ENCODE measurements around the gene RTKN2. TPM values are rescaled to one million over a fixed set of nuclear protein-coding genes. Genes with fewer than 3 reads are reported as not detected.

RTKN2 gene
- total RNA-seq, 1 experiment from 2014 or later, result 21.3 TPM

DNA sequence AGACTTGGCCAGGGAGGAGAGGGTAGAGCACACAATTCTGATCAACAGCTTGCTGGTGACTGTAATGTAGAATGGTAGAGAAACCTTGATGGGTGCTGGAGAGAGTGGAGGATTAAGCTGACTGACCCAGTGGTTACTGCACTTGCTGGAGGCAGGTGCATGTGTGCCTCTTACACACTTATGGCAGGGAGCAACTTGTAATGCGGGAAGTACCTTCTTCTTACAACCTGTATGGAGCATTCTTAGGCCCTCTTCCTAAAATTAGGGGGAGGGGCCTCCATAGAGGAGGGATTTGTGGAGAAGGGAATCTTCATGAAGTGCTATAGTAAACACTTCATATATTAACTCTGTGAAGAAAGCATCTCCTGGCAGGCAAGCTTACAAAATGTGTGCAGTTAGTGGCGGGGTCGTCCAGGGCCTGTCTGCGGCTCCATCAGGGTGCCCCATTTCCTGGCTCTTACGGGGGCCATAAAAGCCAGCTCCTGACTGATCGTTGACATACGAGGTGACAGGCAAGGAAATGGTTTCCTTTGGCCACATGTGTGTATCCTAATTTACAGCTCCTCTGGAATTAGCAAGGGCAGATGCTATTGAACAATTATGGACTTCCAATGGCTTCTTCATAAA, 113.5 kb downstream of the RTKN2 start:
- Histone ChIP-seq H3K9me3 (ENCODE audit: control insufficient read depth, insufficient read depth, low read depth, low read length) (no peaks in the 10 kb centered on the region), H3K27me3 (ENCODE audit: control insufficient read depth, insufficient read depth, low read length) (no peaks in the 10 kb centered on the region), H3K4me3 (ENCODE audit: low read depth in 2 of 2, low read length in 2 of 2) (no peak overlapping the region), H3K4me1 (ENCODE audit: control insufficient read depth, insufficient read depth, low read length) (no peaks in the 10 kb centered on the region), H3K36me3 (ENCODE audit: control insufficient read depth, insufficient read depth, low read length) (no peaks in the 10 kb centered on the region), H3K27ac (ENCODE audit: low read length) (no peak overlapping the region)
- CTCF ChIA-PET, result no interaction called here
- no peak for TF ChIP-seq TCF7L2 (IDR thresholded peaks at IDR 0.05; ENCODE audit: low read depth, low read length)
- TF ChIP-seq POLR2AphosphoS5 (IDR thresholded peaks at IDR 0.05; ENCODE audit: low read depth, low read length), result no peak
- TF ChIP-seq, protein P1, sequence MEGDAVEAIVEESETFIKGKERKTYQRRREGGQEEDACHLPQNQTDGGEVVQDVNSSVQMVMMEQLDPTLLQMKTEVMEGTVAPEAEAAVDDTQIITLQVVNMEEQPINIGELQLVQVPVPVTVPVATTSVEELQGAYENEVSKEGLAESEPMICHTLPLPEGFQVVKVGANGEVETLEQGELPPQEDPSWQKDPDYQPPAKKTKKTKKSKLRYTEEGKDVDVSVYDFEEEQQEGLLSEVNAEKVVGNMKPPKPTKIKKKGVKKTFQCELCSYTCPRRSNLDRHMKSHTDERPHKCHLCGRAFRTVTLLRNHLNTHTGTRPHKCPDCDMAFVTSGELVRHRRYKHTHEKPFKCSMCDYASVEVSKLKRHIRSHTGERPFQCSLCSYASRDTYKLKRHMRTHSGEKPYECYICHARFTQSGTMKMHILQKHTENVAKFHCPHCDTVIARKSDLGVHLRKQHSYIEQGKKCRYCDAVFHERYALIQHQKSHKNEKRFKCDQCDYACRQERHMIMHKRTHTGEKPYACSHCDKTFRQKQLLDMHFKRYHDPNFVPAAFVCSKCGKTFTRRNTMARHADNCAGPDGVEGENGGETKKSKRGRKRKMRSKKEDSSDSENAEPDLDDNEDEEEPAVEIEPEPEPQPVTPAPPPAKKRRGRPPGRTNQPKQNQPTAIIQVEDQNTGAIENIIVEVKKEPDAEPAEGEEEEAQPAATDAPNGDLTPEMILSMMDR (IDR thresholded peaks at IDR 0.05), result no peak
- TF ChIP-seq, protein P2, sequence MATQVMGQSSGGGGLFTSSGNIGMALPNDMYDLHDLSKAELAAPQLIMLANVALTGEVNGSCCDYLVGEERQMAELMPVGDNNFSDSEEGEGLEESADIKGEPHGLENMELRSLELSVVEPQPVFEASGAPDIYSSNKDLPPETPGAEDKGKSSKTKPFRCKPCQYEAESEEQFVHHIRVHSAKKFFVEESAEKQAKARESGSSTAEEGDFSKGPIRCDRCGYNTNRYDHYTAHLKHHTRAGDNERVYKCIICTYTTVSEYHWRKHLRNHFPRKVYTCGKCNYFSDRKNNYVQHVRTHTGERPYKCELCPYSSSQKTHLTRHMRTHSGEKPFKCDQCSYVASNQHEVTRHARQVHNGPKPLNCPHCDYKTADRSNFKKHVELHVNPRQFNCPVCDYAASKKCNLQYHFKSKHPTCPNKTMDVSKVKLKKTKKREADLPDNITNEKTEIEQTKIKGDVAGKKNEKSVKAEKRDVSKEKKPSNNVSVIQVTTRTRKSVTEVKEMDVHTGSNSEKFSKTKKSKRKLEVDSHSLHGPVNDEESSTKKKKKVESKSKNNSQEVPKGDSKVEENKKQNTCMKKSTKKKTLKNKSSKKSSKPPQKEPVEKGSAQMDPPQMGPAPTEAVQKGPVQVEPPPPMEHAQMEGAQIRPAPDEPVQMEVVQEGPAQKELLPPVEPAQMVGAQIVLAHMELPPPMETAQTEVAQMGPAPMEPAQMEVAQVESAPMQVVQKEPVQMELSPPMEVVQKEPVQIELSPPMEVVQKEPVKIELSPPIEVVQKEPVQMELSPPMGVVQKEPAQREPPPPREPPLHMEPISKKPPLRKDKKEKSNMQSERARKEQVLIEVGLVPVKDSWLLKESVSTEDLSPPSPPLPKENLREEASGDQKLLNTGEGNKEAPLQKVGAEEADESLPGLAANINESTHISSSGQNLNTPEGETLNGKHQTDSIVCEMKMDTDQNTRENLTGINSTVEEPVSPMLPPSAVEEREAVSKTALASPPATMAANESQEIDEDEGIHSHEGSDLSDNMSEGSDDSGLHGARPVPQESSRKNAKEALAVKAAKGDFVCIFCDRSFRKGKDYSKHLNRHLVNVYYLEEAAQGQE (IDR thresholded peaks at IDR 0.05; ENCODE audit: insufficient read depth in 1 of 2, low read depth in 2 of 2, low read length in 1 of 2), result no peak
- TF ChIP-seq SIN3A (IDR thresholded peaks at IDR 0.05; ENCODE audit: borderline replicate concordance, insufficient read depth, low read depth, low read length), result no peak
- DNase-seq (ENCODE audit: low read depth, low spot score) (no peak), ATAC-seq (no peak)
- intact Hi-C loops (cut with micrococcal nuclease; ENCODE audit: unreplicated experiment) (no loop called here), in situ Hi-C loops (cut with HindIII; ENCODE audit: low pct_unique_long_range_greater_than_20kb, low sequenced_read_pairs) (no loop called here)
- POLR2A ChIA-PET, result no interaction called here
- no TSS peak for BruUV-seq (replicated peaks)

DNA sequence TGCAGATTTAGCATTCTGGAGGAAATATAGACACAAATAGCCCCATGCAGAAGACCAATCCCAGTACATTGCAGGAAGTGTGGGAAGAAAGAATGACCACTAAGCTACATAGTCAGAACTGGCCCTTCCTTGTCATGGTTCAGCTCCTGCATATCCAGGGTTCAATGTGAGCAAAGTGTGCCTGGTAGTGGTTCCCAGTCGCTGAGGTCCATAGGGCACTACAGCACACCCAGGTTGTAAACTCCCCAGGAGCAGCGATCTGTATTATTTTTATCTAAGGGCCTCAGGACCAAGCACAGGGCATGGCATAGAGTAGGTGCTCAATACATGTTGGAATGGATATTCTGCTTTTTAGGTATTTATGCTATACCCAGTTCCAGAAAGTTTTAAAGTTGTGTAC, 114.4 kb downstream of the RTKN2 start:
- TF ChIP-seq SIN3A (IDR thresholded peaks at IDR 0.05; ENCODE audit: borderline replicate concordance, insufficient read depth, low read depth, low read length) (no peak), POLR2AphosphoS5 (IDR thresholded peaks at IDR 0.05; ENCODE audit: low read depth, low read length) (no peak)
- TF ChIP-seq, protein P1 (IDR thresholded peaks at IDR 0.05), result no peak
- BruUV-seq (replicated peaks), result no TSS peak
- ATAC-seq (no peak), DNase-seq (ENCODE audit: low read depth, low spot score) (no peak)
- in situ Hi-C loops (cut with HindIII; ENCODE audit: low pct_unique_long_range_greater_than_20kb, low sequenced_read_pairs) (no loop called here), intact Hi-C loops (cut with micrococcal nuclease; ENCODE audit: unreplicated experiment) (no loop called here)
- POLR2A ChIA-PET, result no interaction called here
- Histone ChIP-seq H3K4me3 (ENCODE audit: low read depth in 2 of 2, low read length in 2 of 2) (no peak overlapping the region), H3K27ac (ENCODE audit: low read length) (no peak overlapping the region), H3K27me3 (ENCODE audit: control insufficient read depth, insufficient read depth, low read length) (no peaks in the 10 kb centered on the region), H3K9me3 (ENCODE audit: control insufficient read depth, insufficient read depth, low read depth, low read length) (no peaks in the 10 kb centered on the region), H3K36me3 (ENCODE audit: control insufficient read depth, insufficient read depth, low read length) (no peaks in the 10 kb centered on the region), H3K4me1 (ENCODE audit: control insufficient read depth, insufficient read depth, low read length) (no peaks in the 10 kb centered on the region)
- CTCF ChIA-PET, result no interaction called here

Measured in Panc1 (cell line).